Activated naive CD4-positive, alpha-beta T cell treated with anti-CD3 and anti-CD28 coated beads, Interleukin-2, amount 50 U/mL, for 16 hours (primary cell): ENCODE data around the gene FAM200C.

Source experiments
- DNase-seq: peaks from one replicate; pipeline ENCODE4 v3.0.0-alpha.2; 2020

FAM200C gene

GRCh38 chr5:160418561-160419457 is 19.0 kb upstream of the FAM200C start, which contains the start of gene SLU7:
Gene SLU7 (minus strand): TSS chr5:160419081. CDS start chr5:160415294, 3,787 bp downstream.
- DNase-seq, result peak; percentile 94

- no peak for DNase-seq
Observed at GRCh38 chr5:160398806-160399205, 1.0 kb downstream of the FAM200C start.

- DNase-seq, result no peak
Observed at GRCh38 chr5:160397492-160397891, 2.4 kb downstream of the FAM200C start.

- no peak for DNase-seq
Observed at GRCh38 chr5:160395111-160395510, 4.7 kb downstream of the FAM200C start.

GRCh38 chr5:160390787-160391696 is 8.8 kb downstream of the FAM200C start:
- no peak for DNase-seq

- no peak for DNase-seq
Observed at GRCh38 chr5:160387445-160387844, 12.4 kb downstream of the FAM200C start.

- DNase-seq, result no peak
Observed at GRCh38 chr5:160385496-160385895, 14.4 kb downstream of the FAM200C start.

GRCh38 chr5:160384681-160385080 is 15.2 kb downstream of the FAM200C start:
- DNase-seq, result no peak

GRCh38 chr5:160382346-160382745 is 17.5 kb downstream of the FAM200C start:
- no peak for DNase-seq

GRCh38 chr5:160380041-160380440 is 19.8 kb downstream of the FAM200C start:
- no peak for DNase-seq

GRCh38 chr5:160379511-160379910 is 20.3 kb downstream of the FAM200C start:
- no peak for DNase-seq

- DNase-seq, result no peak
Observed at GRCh38 chr5:160378330-160378729, 21.5 kb downstream of the FAM200C start.

- DNase-seq, result no peak
Observed at GRCh38 chr5:160377651-160378050, 22.2 kb downstream of the FAM200C start.

- DNase-seq, result no peak
Observed at GRCh38 chr5:160376416-160376815, 23.4 kb downstream of the FAM200C start.

GRCh38 chr5:160375701-160376100 is 24.2 kb downstream of the FAM200C start:
- no peak for DNase-seq

- no peak for DNase-seq
Observed at GRCh38 chr5:160375166-160375565, 24.7 kb downstream of the FAM200C start.

GRCh38 chr5:160371294-160371693 is 28.6 kb downstream of the FAM200C start:
- DNase-seq, result no peak

GRCh38 chr5:160370713-160371034 is 29.2 kb downstream of the FAM200C start:
- no peak for DNase-seq

GRCh38 chr5:160369990-160370712 is 29.7 kb downstream of the FAM200C start, which contains the start of gene C1QTNF2:
Gene C1QTNF2 (minus strand): TSS chr5:160370626. CDS start chr5:160355011, 15,615 bp downstream.
- peak; percentile 20 for DNase-seq

- DNase-seq, result no peak
Observed at GRCh38 chr5:160367885-160368284, 32.0 kb downstream of the FAM200C start.

- no peak for DNase-seq
Observed at GRCh38 chr5:160367261-160367660, 32.6 kb downstream of the FAM200C start.

GRCh38 chr5:160366230-160366629 is 33.6 kb downstream of the FAM200C start:
- DNase-seq, result no peak
